PC-3 (cell line): ENCODE data around the gene SYPL1. TPM values are rescaled to one million over a fixed set of nuclear protein-coding genes. Genes with fewer than 3 reads are reported as not detected.

Experiments
- ATAC-seq: fragments of 200-7000 bp; cut with Tn5 transposase; 2 replicates; pipeline ENCODE4 v1.9.1; 2020; ENCODE audit warnings: mild to moderate bottlenecking, moderate library complexity
- BruUV-seq: library from RNA; stranded (reverse); fragments of 400-500 nt; replicated peaks from 2 replicates; lab custom pipeline; 2021; lab: Mats Ljungman, UMichigan
- CTCF ChIA-PET: fragments of 300-600 bp; sonication (Branson Sonifier 250); formaldehyde crosslinking; loops from one replicate; lab custom pipeline; 2022; ENCODE audit warnings: antibody characterized with exemption; lab: Charles Lee
- POLR2A ChIA-PET: fragments of 300-600 bp; sonication (Branson Sonifier 250); formaldehyde crosslinking; loops from one replicate; lab custom pipeline; 2022; ENCODE audit warnings: antibody characterized with exemption; ENCODE audit not compliant: unreplicated experiment; lab: Charles Lee
- DNase-seq: peaks from one replicate; pipeline ENCODE4 v3.0.0-alpha.2; 2015
- H2AFZ ChIP-seq: fragments of 300-600 bp; sonication (generic); 2 replicates; pipeline ENCODE4 v1.6.0; 2016; ENCODE audit warnings: antibody characterized with exemption, low read length
- H3F3A ChIP-seq: fragments of 300-600 bp; sonication (generic); one replicate; pipeline ENCODE4 v1.6.0; 2017; ENCODE audit warnings: antibody characterized with exemption, low read length, control low read depth, mild to moderate bottlenecking; ENCODE audit not compliant: unreplicated experiment
- H3K27ac ChIP-seq: fragments of 300-600 bp; sonication (generic); 2 replicates; pipeline ENCODE4 v1.5.1; 2016; ENCODE audit warnings: mild to moderate bottlenecking, low read length
- H3K27me3 ChIP-seq: fragments of 300-600 bp; sonication (generic); 2 replicates; pipeline ENCODE4 v1.6.1; 2016; ENCODE audit warnings: low read length, mixed read lengths
- H3K36me3 ChIP-seq: fragments of 300-600 bp; sonication (generic); 2 replicates; pipeline ENCODE4 v1.6.1; 2016; ENCODE audit warnings: low read depth, mixed run types, low read length, mixed read lengths
- H3K4me1 ChIP-seq: fragments of 300-600 bp; sonication (generic); 2 replicates; pipeline ENCODE4 v1.5.1; 2016; ENCODE audit warnings: low read length; ENCODE audit not compliant: insufficient read depth
- H3K4me2 ChIP-seq: fragments of 300-600 bp; sonication (generic); 2 replicates; pipeline ENCODE4 v1.6.0; 2016; ENCODE audit warnings: low read length
- H3K4me3 ChIP-seq: fragments of 300-600 bp; sonication (generic); 2 replicates; pipeline ENCODE4 v1.5.1; 2016; ENCODE audit warnings: mild to moderate bottlenecking, low read length, mixed read lengths
- H3K79me2 ChIP-seq: fragments of 300-600 bp; sonication (generic); 2 replicates; pipeline ENCODE4 v1.6.1; 2017; ENCODE audit warnings: low read length, mixed read lengths
- H3K9ac ChIP-seq: fragments of 300-600 bp; sonication (generic); 2 replicates; pipeline ENCODE4 v1.6.0; 2016; ENCODE audit warnings: mild to moderate bottlenecking, low read length
- H3K9me2 ChIP-seq: fragments of 300-600 bp; sonication (generic); replicated peaks from 2 replicates; pipeline ENCODE4 v1.6.1; 2016; ENCODE audit warnings: mixed run types, low read length, mixed read lengths
- H3K9me3 ChIP-seq: fragments of 300-600 bp; sonication (generic); 2 replicates; pipeline ENCODE4 v1.6.1; 2016; ENCODE audit warnings: low read length, mixed read lengths
- H4K20me1 ChIP-seq: fragments of 300-600 bp; sonication (generic); 2 replicates; pipeline ENCODE4 v1.6.1; 2016; ENCODE audit warnings: low read length, mixed read lengths
- EZH2 ChIP-seq: fragments of 300-600 bp; sonication (generic); IDR thresholded peaks from one replicate; pipeline ENCODE4 v1.6.1; 2017; ENCODE audit warnings: antibody characterized with exemption, mild to moderate bottlenecking, low read length; ENCODE audit not compliant: unreplicated experiment
- EZH2phosphoT487 ChIP-seq: fragments of 300-600 bp; sonication (generic); IDR thresholded peaks from 2 replicates; pipeline ENCODE4 v1.6.1; 2018; ENCODE audit warnings: mild to moderate bottlenecking, antibody characterized with exemption, low read length, borderline replicate concordance
- intact Hi-C: fragments of 100-400 bp; cut with micrococcal nuclease; formaldehyde crosslinking; loops from 2 replicates; pipeline ENCODE4 v1.9.0; 2023
- total RNA-seq: library from RNA; depleted of rRNA; stranded (reverse); fragments of >200 nt; gene quantifications from 2 replicates; pipeline ENCODE4 v1.2.3, GENCODE V29; 2014
- TF ChIP-seq, protein P1 (sequence below): fragments of 300-600 bp; sonication (generic); conservative IDR thresholded peaks from 2 replicates; pipeline ENCODE4 v1.5.1; 2017; ENCODE audit warnings: antibody characterized with exemption, low read depth, mild to moderate bottlenecking, low read length

The SYPL1 gene
- total RNA-seq, 1 experiment from 2014 or later = 45.9 TPM

DNA sequence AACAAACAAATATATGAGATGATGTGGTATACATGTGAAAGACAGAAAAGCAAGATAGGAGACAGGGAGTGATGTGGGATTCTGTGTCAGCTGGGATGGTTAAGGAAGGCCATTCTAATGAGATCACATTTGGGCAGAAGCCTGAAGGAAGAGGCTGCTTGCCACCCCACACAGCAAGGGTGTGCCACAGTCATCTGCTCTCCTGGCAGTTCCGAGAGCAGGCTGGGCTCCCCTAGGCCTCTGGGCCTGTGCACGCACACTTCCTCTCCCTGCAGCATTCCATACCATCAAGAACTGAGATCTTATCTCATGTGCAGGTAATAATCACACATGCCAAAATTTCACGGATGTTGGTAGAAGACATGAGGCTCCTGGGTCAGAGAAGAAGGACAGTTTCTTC, 43.1 kb downstream of the SYPL1 start:
- ChIA-PET CTCF (no interaction called here), POLR2A (no interaction called here)
- TF ChIP-seq EZH2 (no peak), EZH2phosphoT487 (no peak)
- TF ChIP-seq, protein P1, sequence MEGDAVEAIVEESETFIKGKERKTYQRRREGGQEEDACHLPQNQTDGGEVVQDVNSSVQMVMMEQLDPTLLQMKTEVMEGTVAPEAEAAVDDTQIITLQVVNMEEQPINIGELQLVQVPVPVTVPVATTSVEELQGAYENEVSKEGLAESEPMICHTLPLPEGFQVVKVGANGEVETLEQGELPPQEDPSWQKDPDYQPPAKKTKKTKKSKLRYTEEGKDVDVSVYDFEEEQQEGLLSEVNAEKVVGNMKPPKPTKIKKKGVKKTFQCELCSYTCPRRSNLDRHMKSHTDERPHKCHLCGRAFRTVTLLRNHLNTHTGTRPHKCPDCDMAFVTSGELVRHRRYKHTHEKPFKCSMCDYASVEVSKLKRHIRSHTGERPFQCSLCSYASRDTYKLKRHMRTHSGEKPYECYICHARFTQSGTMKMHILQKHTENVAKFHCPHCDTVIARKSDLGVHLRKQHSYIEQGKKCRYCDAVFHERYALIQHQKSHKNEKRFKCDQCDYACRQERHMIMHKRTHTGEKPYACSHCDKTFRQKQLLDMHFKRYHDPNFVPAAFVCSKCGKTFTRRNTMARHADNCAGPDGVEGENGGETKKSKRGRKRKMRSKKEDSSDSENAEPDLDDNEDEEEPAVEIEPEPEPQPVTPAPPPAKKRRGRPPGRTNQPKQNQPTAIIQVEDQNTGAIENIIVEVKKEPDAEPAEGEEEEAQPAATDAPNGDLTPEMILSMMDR = no peak
- intact Hi-C loops = no loop called here
- Histone ChIP-seq H3K9me2 (no peaks in the 10 kb centered on the region), H3K79me2 (no peaks in the 10 kb centered on the region), H3K27ac (no peak overlapping the region), H2AFZ (no peak overlapping the region), H3K27me3 (no peaks in the 10 kb centered on the region), H3K9me3 (no peaks in the 10 kb centered on the region), H3K4me1 (peaks cover 63% of the 10 kb centered on the region), H3K36me3 (no peaks in the 10 kb centered on the region), H3K9ac (no peak overlapping the region), H3K4me3 (no peak overlapping the region), H3K4me2 (no peak overlapping the region), H3F3A (peaks cover 6% of the 10 kb centered on the region), H4K20me1 (no peaks in the 10 kb centered on the region)
- BruUV-seq = no TSS peak
- ATAC-seq (no peak), DNase-seq (peak; percentile 50)

- Histone ChIP-seq H3K9ac (no peak overlapping the region), H3K36me3 (no peaks in the 10 kb centered on the region), H2AFZ (no peak overlapping the region), H3F3A (peaks cover 6% of the 10 kb centered on the region), H3K4me3 (no peak overlapping the region), H4K20me1 (no peaks in the 10 kb centered on the region), H3K4me2 (no peak overlapping the region), H3K4me1 (peaks cover 68% of the 10 kb centered on the region), H3K9me3 (no peaks in the 10 kb centered on the region), H3K27me3 (no peaks in the 10 kb centered on the region), H3K79me2 (no peaks in the 10 kb centered on the region), H3K27ac (no peak overlapping the region), H3K9me2 (no peaks in the 10 kb centered on the region)
- ChIA-PET CTCF (no interaction called here), POLR2A (no interaction called here)
- intact Hi-C loops = no loop called here
- ATAC-seq (no peak), DNase-seq (no peak)
- TF ChIP-seq, protein P1 = no peak
- no peak for TF ChIP-seq EZH2phosphoT487
- TF ChIP-seq EZH2 = no peak
- no TSS peak for BruUV-seq
Measured at GRCh38 chr7:106068538-106068961, 43.6 kb downstream of the SYPL1 start.

DNA sequence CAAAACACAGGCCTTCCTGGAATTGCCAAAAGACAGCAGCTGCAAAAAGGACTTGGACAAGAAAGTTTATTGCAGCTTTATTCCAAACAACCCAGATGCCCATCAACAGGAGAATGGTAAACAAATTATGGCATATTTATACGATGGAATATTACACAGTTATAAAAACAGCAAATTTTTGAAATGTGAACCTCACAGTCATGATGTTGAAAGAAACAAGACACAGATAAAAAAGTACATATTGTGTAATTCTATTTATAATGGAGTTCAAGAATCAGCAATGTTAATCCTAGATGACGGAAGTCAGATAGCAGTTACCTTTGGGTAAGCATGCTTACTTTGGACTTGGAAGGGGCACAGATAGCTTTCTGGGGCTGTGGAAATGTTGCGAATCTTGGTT, 44.4 kb downstream of the SYPL1 start:
- Histone ChIP-seq H3K79me2 (no peaks in the 10 kb centered on the region), H3K9me2 (no peaks in the 10 kb centered on the region), H3K27ac (no peak overlapping the region), H3F3A (peaks cover 6% of the 10 kb centered on the region), H3K9me3 (no peaks in the 10 kb centered on the region), H4K20me1 (no peaks in the 10 kb centered on the region), H3K4me1 (peaks cover 76% of the 10 kb centered on the region), H3K36me3 (no peaks in the 10 kb centered on the region), H3K4me3 (no peak overlapping the region), H3K4me2 (no peak overlapping the region), H2AFZ (no peak overlapping the region), H3K27me3 (no peaks in the 10 kb centered on the region), H3K9ac (no peak overlapping the region)
- ChIA-PET POLR2A (no interaction called here), CTCF (no interaction called here)
- intact Hi-C loops = no loop called here
- DNase-seq = no peak
- BruUV-seq = no TSS peak
- ATAC-seq = no peak
- no peak for TF ChIP-seq EZH2
- TF ChIP-seq EZH2phosphoT487 = no peak
- TF ChIP-seq, protein P1 = no peak
